Lower lobe of right lung (tissue), 2 donors: ENCODE measurements around the gene MYO1B. TPM values are rescaled to one million over a fixed set of nuclear protein-coding genes. Genes with fewer than 3 reads are reported as not detected.

ENCODE experiments used
- ATAC-seq, 2 donors: fragments of 200-7000 bp; cut with Tn5 transposase; one replicate each; pipeline ENCODE4 v1.9.1; 2020 to 2022; ENCODE audit warnings: mild to moderate bottlenecking in 2 of 2, moderate library complexity in 2 of 2
- DNase-seq: peaks from one replicate; pipeline ENCODE4 v3.0.0-alpha.2; 2020
- H3K27ac ChIP-seq: fragments of 200-600 bp; one replicate; pipeline ENCODE4 v1.8.0; 2022
- H3K27me3 ChIP-seq: fragments of 200-600 bp; one replicate; pipeline ENCODE4 v1.8.0; 2022; ENCODE audit warnings: low read depth
- H3K36me3 ChIP-seq: fragments of 200-600 bp; one replicate; pipeline ENCODE4 v1.8.0; 2022; ENCODE audit warnings: mild to moderate bottlenecking
- H3K4me1 ChIP-seq: fragments of 200-600 bp; one replicate; pipeline ENCODE4 v1.8.0; 2022
- H3K4me3 ChIP-seq: fragments of 200-600 bp; one replicate; pipeline ENCODE4 v1.8.0; 2022; ENCODE audit warnings: mild to moderate bottlenecking
- H3K9me3 ChIP-seq: fragments of 200-600 bp; one replicate; pipeline ENCODE4 v1.8.0; 2022
- intact Hi-C: fragments of 100-400 bp; cut with DNase I; formaldehyde crosslinking; loops from one replicate; pipeline ENCODE4 v1.11.0; 2022
- total RNA-seq: library from RNA; stranded (reverse); fragmentation: NEBNext Ultra II Directional; extraction: Animal tissue kit (Norgen Biotek cat#: 25700); gene quantifications from one replicate; pipeline ENCODE4 v1.2.1, GENCODE V29; 2021
- TF ChIP-seq, protein P1 (sequence below): fragments of 200-600 bp; IDR thresholded peaks from one replicate; pipeline ENCODE4 v1.8.0; 2022; ENCODE audit warnings: antibody characterized with exemption, mild to moderate bottlenecking
- donor health status: DM: no; HTN: yes; CAD: no; lungs with severe emphysema.

The MYO1B gene
- total RNA-seq, 1 donor from 2014 or later, result 123 TPM

DNA sequence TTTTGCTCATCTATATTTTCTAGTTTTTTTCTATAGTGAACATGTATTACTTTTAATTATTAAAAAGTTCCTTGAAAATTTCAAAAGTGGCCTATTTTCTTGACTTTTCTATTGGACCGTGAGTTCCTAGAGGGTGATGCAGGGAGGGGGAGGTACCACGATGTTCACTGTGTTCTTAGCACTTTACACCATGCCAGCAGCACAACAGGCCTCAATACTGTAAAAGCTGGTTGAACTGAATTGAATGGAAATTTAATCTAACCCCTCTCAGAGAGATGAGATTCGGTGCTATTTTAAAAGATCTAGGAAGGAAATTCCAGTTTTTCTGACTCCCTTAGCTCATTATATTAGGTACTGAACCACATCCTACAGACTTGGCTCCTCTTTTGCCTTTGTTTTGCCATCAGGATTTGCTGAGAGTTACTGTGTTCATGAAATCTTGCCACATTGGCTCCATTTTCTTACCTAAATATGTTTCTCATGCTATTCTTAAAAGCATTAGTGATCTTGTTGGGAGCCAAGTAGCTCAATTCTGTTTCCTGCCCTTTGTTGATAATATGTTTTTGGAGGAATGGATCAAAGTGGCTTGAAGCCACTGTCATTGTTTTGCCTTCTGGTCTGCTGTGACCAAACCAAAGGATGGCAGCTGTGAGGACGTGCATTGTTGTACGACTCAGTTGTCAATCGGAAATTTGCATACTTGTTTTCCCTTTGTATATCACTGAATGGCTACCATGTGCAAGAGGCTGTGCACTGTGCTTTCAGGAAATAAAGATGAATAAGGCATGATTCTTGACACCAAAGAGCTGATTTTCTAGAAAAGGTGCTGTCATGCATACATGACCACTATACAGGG lies 25.3 kb downstream of the MYO1B start:
- H3K27me3 ChIP-seq, result no peaks in the 10 kb centered on the region
- peaks cover 43% of the 10 kb centered on the region for H3K4me1 ChIP-seq
- H3K4me3 ChIP-seq, result no peak overlapping the region
- intact Hi-C loops, result no loop called here
- no peak overlapping the region for H3K27ac ChIP-seq
- no peaks in the 10 kb centered on the region for H3K9me3 ChIP-seq
- DNase-seq, result no peak
- ATAC-seq, result no peak
- H3K36me3 ChIP-seq, result no peaks in the 10 kb centered on the region
- TF ChIP-seq, protein P1, sequence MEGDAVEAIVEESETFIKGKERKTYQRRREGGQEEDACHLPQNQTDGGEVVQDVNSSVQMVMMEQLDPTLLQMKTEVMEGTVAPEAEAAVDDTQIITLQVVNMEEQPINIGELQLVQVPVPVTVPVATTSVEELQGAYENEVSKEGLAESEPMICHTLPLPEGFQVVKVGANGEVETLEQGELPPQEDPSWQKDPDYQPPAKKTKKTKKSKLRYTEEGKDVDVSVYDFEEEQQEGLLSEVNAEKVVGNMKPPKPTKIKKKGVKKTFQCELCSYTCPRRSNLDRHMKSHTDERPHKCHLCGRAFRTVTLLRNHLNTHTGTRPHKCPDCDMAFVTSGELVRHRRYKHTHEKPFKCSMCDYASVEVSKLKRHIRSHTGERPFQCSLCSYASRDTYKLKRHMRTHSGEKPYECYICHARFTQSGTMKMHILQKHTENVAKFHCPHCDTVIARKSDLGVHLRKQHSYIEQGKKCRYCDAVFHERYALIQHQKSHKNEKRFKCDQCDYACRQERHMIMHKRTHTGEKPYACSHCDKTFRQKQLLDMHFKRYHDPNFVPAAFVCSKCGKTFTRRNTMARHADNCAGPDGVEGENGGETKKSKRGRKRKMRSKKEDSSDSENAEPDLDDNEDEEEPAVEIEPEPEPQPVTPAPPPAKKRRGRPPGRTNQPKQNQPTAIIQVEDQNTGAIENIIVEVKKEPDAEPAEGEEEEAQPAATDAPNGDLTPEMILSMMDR, result no peak

DNA sequence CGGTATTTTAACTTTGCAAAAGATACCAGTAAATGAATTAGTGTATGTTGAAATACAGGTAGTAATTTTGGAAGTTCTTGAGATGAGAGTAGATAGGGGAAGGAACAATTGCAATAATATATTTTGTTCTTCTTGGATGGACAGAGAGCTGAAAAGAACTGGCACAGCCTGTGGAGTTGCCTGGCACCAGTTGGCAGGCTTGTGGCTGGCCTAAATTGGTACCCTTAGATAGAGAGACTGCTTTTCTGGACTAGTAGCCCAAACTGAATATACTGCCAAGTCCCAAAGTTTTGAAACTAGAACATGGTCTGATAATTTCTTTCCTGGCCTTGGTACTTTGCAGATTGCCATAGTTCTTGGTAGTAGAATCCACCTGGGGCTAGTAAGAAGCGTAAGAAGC lies 26.9 kb downstream of the MYO1B start:
- H3K27me3 ChIP-seq, result no peaks in the 10 kb centered on the region
- ATAC-seq, result no peak
- no peak overlapping the region for H3K4me3 ChIP-seq
- no peaks in the 10 kb centered on the region for H3K9me3 ChIP-seq
- peaks cover 29% of the 10 kb centered on the region for H3K4me1 ChIP-seq
- H3K36me3 ChIP-seq, result no peaks in the 10 kb centered on the region
- no peak overlapping the region for H3K27ac ChIP-seq
- TF ChIP-seq, protein P1, result no peak
- intact Hi-C loops, result no loop called here
- DNase-seq, result no peak

DNA sequence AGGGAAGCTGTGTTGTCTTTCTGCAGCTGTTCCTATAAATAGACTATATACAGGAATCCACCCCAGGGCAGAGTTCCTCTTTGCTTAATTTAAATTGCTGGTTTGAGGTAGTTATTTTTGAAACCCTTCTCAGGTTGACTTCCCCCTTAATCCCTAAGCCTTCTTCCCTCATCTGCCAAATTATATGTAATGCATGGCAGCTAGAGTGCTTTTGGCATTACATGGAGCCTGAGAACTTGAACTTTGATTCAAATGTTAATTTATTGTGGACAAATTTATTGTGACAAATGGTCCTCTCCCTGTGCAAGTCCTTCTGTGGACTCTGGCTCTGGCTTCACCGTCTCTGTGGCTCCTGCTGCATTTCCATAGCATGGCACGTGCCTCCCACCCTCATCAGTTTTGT lies 29.2 kb downstream of the MYO1B start:
- Histone ChIP-seq H3K27ac (no peak overlapping the region), H3K36me3 (peaks cover 13% of the 10 kb centered on the region)

DNA sequence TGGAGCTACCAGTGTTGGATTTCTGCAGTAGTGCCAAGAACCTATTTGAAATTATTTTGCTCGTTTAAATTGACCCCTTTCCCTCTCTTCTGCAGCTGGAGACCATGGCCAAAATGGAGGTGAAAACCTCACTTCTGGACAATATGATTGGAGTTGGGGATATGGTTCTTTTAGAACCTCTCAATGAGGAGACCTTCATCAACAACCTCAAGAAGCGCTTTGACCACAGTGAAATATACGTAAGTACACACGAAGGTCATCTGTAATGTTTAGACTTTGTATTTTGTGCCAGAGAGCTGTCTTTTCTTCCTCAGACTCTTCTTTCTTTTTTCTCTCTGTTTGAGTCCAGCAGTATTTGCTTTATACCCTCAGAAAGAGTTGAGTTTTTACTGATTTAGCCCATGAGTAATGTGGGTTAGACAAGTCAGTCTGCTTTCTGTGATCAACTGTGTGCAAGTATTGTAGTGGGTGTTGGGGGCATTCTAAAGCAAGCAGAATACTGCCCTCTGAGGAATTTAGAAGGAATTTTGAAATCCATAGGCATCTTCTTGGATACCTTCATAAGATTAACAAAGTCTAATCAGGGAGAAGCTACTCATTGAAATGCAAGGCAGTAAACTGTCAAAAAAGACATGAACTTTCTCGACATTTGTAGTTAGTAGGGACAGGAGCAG lies 31.7 kb downstream of the MYO1B start:
- TF ChIP-seq, protein P1, result no peak
- intact Hi-C loops, result no loop called here

More for the DNA sequence above, 29.2 kb downstream of the MYO1B start:
- no peaks in the 10 kb centered on the region for H3K27me3 ChIP-seq
- ATAC-seq (no peak), DNase-seq (no peak)
- H3K4me3 ChIP-seq, result no peak overlapping the region
- no peaks in the 10 kb centered on the region for H3K9me3 ChIP-seq
- TF ChIP-seq, protein P1, result no peak
- intact Hi-C loops, result no loop called here
- H3K4me1 ChIP-seq, result peaks cover 28% of the 10 kb centered on the region

DNA sequence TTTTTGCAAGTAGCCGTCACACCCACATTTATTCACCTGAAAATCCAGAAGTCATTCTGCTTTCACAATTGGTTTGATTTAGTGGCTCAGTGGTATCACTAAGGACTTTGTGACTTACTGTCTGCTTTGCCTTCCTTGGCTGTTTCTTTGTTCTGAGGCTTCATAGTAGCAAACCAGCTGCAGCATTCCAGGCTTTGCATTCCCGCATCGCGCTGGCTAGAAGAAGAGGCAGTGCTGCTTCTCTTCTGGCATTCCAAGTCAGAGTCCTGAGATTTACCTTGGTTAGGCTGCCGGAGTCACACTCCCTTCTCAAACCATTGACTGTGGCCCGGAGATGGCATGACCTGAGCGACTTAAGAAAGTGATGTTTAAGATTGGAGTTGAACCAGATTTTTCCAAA lies 35.1 kb downstream of the MYO1B start:
- ATAC-seq, result no peak
- intact Hi-C loops, result no loop called here

More for the DNA sequence above, 31.7 kb downstream of the MYO1B start:
- H3K9me3 ChIP-seq, result no peaks in the 10 kb centered on the region
- no peak for ATAC-seq
- no peaks in the 10 kb centered on the region for H3K27me3 ChIP-seq
- peaks cover 17% of the 10 kb centered on the region for H3K4me1 ChIP-seq
- peaks cover 16% of the 10 kb centered on the region for H3K36me3 ChIP-seq
- H3K27ac ChIP-seq, result no peak overlapping the region
- H3K4me3 ChIP-seq, result no peak overlapping the region
- no peak for DNase-seq

More for the DNA sequence above, 35.1 kb downstream of the MYO1B start:
- Histone ChIP-seq H3K27me3 (no peaks in the 10 kb centered on the region), H3K27ac (no peak overlapping the region), H3K4me3 (no peak overlapping the region), H3K4me1 (no peaks in the 10 kb centered on the region), H3K36me3 (peaks cover 20% of the 10 kb centered on the region), H3K9me3 (no peaks in the 10 kb centered on the region)
- DNase-seq, result no peak
- TF ChIP-seq, protein P1, result no peak
